NCI-H446 (cell line): ENCODE data around the gene SLC7A6.

Experiments used
- DNase-seq, 2 experiments: peaks; one replicate each; lab custom pipeline; 2025; lab: John Stamatoyannopoulos, UW

The SLC7A6 gene

DNA sequence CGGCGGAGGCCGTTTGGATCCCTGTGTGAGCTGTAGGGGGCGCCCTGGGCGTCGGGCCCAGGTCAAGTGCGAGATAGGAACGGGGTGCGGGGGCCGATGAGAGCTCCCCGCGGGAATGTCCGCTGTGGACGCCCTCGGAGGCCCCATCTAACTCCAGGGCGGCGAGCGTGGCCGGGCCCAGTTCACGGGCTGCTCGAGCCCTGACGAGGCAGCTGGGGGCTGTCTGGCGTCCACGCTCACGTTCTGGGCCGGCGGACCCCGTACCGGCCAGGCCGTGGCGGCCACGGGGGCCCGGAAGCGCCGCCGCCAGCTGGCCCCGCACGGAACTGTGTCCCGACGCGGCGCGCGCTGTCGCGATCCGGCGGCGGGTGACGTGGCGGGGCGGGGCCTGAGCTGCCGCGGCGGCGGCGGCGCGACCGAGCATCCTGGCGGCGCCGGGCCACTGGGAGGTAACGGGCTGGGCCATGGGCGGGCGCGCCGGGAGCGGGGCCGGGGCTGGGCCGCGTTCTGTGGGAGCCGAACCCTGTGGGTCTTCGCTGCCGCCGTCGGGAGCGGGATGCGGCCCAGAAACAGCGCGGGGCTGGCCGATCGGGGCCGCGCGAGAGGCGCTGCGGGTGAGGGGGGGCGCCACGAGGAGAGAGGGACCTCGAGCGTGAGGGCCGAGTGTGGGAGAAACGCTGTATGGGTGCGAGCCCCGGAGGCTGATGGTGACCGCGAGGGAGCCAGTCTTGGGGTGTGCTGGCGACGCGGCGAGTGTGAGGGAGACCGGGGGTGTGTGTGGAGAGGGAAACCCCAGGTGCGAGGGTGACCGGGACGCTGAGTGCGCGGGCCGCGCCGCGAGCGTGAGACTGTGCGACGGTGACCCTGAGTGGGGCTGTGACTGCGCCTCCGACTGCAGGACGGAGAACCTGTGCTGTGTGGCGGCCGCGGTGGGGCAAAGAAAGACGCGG, at the start of gene SLC7A6:
Gene SLC7A6, plus strand, starts transcription at position 399 of the 950 bp plus-strand sequence. CDS start 10,201 bp downstream, outside the sequence.
- DNase-seq, result peak in 1 of 2 experiments; percentile 39

DNA sequence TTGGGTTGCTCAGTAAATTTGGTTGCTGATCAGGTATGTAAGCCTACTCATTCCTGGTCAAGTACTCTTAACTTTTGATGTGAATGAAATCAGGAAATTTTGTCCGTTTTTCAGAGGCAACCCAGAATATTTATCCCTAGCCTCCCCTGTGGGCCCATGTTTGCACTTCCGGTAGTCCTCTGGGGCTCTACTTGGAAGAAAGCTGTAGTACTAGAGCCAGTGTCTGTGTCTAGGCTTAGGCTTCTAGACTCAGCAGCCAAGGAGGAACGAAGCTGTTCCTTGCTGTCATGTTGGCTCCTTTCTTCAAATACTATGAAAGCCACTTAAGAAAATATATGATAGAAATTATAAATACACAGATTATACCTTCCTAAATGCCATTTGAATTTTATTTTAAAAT, 49.6 kb upstream of the SLC7A6 start:
- no peak for DNase-seq

DNA sequence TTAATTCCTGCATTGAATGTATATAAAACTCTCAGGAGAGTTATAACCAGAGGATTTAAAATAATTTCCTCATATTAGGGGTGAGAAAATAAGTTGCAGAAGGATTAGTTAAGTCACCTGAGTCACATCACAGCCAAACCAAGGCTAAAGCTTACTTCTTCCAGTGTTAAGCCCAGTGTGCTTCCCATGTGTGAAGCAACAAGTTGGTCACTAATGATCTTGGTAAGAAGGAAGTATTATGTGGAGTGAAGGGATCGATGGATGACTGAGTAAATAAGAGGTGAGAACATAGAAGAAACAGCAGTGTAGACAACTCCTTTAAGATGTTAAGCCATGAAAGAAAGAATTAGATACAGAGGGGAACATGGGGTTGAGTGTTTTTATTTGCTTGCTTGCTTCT, 49.0 kb upstream of the SLC7A6 start:
- DNase-seq, result no peak

DNA sequence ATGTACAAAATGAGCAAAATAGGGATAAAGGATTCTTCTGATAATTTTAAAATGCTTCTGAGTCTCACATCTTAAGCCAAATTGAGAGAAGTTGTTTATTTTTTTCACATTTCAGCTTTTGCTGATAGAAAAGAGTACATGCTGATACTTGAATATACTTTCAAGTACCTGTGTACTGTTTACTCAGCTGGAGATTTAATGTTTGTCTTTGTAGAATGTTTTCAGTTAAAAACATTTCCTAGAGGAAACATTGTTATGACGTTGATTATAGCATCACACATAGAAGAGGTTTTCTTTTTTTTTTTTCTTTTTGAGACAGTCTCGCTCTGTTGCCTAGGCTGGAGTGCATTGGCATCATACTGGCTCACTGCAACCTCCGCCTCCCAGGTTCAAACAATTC, 48.1 kb upstream of the SLC7A6 start:
- no peak for DNase-seq

DNA sequence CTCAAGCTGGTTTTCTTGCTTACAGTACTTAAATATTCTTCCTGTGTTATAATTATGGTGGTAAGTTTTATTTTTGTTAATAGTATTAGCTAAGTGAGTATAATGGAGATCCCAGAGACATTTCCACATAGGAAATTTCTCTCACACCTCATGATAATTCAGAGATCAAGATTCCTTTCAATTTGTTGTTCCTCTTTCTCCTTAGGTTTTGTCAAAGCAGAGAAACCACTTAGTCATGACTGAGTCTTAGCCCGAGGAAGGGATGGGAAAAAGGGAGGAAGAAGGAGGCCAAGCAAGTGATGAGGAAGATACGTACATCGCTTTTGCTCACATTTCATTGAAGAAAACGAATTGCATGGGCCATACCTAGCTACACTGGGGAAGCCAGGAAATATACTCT, 46.8 kb upstream of the SLC7A6 start:
- DNase-seq, result no peak

DNA sequence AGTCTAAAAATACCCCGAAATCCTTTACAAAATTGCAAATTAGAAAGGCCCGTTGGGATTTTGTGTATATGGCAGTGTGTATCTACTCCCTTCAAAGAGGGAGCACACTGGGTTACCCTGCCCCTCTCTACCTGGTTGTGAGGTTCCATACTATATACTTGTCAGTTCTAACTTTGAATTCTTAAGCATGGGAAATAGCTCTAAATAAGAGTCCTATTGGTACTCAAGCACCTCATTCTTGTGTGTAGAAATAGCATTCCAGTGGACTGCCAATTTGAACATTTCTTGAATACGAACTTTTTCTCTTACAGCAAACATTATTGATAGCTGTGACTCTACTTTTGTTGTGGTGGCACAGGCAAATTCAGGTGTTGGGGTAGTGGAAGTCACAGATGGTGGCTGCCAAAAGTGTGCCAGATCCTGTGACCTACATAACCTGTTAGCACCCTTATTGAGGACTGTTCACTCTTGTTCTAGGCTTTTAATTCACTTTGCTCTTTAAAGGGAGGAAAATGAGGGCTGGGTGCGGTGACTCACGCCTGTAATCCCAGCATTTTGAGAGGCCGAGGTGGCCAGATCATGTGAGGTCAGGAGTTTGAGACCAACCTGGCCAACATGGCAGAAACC, 44.5 kb upstream of the SLC7A6 start:
- DNase-seq, result no peak

DNA sequence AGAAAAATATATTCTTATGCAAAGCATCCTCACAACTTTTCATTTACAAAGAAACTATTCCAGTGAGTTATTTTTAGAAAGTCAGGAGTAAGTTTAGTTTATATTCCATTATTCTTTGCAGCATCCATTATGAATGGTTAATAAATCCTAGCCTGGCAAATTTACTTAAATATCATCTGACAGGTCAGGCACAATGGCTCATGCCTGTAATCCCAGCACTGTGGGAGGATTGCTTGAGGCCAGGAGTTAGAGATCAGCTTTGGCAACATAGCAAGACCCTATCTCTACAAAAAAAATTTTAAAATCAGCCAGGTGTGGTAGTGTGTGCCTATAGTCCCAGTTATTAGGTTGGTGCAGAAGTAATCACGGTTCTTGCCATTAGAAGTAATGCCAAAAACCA, 41.3 kb upstream of the SLC7A6 start:
- DNase-seq, result no peak

DNA sequence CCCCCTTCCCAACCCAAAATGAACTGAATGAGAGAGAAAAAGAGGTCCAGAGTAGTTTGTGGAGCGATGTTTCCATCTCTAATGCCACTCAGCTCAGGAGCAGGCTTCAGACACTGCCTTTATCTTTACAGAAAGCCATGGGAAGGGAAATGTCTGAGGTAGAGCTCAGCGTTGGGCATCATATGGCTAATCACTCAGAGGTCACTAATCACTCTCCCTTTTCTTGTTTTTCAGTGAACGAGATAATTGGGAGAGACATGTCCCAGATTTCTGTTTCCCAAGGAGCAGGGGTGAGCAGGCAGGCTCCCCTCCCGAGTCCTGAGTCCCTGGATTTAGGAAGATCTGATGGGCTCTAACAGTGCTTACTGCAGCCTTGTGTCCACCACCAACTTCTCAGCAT, 38.2 kb upstream of the SLC7A6 start:
- no peak for DNase-seq

DNA sequence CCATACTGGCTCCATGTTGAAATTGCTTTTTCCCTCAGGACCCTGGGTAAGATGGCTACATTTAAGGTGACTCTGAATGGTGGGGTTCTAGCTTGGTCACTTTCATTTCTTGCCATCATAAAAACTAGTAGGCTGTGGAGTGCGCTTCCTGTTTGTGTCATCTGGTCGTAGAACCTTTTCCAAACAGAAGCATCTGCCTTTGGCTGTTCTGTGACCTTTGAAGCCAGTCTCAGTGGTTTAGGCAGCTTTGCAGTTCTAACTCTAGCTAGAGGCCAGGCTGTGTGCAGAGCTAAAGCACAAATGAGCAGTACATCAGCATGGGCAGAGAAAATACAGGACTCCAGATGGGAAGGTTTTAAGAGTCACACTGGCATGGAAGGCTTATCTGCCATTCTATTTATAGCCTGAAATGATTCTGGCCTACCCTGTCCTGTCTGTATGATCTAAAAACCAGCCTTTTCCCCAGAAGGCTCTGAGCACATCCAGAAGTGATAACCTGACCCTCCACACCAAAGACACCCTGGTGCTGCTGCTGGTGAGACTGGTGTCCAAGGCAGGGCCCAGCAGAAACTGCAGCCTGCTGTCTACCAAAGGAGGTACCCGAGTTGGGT, 37.0 kb upstream of the SLC7A6 start:
- no peak for DNase-seq

DNA sequence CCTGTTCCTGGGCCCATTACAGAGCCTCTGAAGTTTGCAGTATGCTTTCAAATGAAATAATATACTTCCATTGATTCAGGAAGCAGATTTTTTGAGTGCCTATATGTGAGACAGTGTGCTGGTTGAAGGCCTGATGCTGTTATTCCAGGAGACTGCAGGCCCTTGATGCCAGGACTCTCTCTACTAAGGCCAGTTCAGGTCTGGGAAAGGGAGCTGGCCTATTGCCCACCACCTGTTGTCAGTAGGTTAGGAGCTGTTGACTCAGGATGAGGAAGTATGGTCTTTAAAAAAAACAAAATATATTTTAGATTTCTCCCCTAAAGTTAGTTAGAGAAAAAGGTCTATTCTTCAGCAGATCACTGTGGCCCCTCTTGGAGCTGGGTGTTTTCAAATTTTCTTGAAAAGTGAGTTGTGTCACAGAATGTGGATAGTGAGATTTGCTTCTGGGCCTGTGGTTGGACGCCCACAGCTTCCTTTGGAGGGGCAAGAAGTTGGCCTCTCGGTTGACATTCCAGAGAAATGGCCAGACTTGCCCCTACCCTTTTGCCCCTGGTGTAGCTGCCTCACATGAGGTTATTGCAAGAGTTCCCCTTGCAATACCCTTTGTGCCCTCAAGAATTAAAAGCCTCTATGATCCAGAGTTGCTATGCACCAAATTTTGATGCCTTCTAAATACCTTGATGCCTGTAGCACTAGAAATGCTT, 36.3 kb upstream of the SLC7A6 start:
- no peak for DNase-seq

DNA sequence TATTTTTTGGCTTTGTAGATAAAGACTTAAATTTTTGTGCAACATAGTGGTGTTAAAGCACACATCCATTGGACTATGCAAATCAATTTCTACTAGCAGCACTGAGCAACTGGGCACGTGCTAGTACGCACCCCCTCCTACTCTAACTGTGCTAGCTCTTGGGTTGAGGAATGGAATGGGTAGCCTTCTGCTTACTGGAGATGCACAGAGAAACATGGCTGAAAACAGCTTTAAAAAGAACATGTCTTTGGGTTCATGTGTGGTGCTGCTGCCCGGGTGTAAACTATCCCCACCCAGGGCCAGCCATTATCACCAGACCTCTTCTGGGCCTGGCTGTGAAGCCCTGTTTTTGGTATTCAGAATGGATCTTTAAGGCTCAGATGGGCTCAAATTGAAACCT, 35.7 kb upstream of the SLC7A6 start:
- DNase-seq, result no peak

DNA sequence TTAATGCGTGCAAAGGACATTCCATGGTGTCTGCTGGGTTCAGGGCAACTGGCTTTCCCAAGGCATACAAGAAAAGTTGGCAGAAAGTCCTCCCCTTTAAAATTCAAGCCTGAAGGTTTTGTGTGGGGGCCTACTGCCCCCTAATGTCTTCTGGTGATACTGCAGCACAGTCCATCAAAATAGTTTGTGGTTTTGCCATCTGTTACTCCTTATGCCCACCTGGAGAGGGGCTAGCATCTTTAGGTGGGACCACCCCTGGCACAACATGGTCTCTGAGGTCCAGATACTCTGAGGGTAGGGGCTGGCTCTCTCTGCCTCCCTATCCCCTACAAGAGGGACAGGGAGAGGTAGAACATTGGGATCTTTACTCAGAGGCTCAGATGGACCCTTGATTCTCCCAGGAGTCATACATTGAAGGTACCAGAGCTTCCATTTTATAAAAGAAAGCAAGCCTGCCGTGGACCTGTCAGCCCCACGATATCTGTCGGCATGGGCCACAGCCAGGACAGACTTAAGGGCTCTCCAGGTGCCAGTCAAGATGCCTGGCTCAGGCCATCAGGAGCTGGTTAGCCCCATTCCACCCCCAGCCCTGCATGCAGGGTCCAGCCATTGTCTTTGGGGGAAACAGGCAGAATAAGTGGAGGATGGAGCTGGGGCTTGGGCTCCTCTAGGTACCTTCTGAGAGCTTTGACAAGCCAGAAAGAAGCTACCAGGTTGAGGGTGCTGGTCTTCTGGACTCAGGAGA, 34.7 kb upstream of the SLC7A6 start:
- peak in 1 of 2 experiments; percentile 45 for DNase-seq

DNA sequence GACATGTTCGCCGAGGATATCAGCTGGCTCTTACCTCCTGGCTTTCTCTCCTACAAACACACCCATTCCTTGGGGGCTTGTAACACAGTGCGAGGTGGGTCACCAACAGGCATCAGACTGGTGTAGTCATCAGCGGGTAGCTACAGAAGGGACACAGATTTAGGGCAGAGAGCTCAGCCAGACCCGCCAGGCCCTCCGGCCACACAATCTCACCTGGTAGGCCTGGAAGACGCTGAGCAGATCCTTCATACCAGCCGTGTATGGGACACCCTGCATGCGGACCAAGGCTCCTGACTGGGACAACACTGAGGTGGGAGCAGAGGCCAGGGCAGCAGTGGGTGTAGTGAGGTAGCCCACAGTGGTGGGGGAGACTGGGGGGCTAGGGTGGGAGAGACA, 34.2 kb upstream of the SLC7A6 start:
- DNase-seq, result no peak

DNA sequence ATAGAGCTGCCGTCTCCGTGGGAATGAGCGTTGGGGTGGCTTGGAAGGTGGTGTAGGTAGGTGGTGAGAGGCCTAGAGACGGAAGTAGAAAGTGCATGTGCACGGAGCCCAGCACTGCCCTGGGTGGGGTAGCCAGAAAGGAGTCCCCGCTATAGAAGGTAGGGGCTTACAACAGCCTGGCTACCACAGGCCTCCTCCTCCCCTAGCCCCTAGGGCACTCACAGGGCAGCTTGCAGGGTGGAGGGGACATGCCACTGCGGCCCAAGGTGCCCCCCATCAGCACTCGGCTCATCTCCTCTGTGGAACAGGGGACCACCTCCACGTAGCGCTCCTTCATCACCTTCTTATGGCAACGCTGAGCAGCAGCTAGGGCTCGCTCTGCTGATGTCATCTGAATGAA, 33.4 kb upstream of the SLC7A6 start:
- DNase-seq, result no peak

DNA sequence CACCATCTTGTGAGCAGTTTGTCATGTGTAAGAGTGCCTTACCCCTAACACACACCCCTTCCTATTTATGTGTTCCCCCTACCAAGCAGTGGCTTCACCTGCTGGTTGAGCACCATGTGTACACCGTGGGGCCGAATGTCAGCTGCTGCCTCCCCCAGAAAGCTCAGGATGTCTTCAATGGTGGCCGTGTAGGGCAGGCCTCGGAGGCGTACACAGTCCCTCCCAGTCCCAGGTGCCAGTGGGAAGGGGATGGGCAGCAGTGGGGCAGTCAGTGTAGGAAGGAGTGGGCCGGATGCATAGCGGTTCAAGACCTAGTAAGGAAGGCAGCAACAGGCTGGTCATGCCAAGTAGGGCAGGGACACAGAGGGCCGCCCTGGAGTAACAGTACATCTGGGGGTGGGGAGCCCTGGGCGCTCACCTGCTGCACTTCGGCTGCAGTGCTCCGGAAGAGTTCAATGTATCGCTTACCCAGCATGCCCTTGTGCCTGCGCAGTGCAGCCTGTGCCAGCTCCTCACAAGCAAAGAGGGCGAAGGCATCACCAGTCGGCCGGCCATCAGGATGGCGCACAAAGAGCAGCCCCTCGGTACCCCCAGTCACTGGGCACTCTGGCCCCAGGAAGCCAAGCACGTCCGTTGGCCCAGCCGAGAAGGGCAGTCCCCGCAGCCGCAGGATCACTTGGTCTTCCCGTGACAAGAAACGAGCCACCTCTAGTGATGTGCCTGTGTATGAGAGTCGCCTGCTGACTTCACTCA, 32.8 kb upstream of the SLC7A6 start:
- DNase-seq, result no peak

DNA sequence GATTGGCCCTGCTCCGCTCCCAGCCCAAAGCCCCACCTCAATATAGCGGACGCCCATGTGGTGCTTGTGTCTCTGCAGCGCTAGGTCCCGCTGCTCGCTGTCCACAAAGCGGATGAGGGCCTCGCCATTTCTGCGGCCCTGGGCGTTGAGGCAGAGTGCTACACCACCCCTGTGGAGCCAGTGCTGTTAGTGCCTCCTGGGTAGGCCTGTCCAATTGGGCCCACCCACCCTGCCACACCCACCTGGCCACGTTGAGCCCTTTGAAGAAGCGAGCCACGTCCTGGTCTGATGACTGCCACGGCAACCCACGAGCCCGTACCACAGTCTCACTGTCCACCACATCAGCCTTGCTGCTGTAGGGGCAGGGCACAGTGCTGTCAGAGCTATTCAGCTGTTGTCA, 32.0 kb upstream of the SLC7A6 start:
- no peak for DNase-seq

DNA sequence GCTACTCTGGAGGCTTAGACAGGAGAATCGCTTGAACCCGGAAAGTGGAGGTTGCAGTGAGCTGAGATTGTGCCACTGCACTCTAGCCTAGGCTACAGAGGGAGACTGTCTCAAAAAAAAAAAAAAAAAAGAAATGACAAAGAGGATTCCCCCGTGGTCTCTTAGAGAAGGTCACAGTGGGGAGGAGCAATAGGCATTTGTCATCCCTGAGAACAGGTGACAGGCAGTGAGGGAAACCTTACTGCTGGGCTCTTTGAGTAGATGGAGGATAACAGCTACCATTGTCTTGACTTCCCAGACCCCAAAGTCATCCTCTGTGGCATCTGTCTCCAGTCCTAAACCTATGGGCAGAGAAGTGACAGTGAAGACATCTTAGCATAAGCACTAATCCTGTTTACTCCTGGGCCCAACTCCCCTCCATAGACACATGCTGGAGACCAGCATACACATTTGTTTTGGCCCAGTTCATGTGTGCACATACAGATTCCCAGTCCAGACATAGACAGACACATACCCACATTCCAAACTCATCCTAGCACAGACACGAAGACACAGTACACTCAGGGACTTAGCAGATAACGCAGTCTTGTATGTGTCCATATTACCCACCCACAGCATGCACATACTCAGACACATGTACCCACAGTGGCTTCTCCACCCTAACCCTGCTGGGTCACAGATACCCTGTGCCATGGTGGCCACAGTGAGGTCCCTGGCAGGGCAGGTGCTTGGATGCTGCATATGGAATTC, 31.1 kb upstream of the SLC7A6 start:
- no peak for DNase-seq

DNA sequence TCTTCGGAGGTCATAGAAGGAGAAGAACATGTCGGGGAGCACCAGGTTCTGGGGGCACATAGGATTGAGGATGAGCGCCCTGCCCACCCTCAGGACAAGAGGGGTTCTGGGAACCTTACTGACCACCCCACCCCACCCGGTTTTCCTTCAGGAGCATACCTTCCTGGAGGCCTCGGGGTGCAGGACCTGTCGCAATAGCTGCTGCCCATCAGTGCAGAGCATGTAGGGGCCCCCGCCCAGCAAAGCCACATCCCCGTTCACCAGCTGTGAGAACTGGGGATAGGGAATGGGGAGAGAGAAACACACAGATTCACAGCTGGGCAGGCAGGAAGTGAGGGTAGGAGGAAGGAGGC, 30.5 kb upstream of the SLC7A6 start:
- DNase-seq, result no peak

DNA sequence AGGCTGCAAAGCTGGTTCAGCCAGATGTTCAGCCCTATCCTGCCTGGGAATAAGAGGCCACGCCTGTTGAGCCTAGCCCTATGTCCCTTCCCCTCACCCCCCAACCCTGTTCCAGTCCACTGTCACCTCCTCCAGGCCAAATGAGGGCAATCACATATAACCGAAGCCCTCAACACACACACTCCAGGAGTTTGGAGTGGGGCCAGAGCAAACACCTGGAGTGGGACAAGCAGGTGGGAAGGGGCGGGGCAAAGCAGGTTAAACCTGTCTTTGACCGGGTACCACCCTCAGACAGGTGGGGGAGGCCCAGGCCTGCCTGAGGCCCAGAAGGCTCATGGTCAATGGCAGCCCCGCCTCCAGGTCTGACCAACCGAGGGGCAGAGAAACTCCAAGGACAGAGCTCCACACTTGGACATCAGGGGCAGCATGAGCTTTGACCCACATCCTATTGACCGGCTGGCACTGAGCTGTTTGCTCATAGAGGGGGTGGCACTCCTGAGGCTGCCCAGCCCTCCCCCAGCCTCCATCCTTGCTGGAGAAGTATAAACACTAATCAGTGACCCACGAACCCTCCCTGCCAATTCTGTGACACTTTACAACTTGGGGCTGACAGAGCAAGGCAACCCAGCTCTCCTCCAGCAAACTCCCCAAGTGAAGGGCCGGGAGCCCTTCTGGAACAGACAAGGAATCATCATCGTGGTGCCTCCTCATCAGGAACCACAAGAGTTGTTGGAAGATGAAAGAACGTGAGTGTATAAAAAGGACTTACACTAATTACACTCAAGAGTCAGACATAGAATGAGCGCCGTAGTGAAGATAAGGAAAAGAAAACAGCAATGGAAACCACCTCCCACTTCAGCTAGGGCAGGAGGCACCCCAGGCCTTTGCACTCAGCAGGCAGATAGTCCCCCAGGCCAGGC, 29.9 kb upstream of the SLC7A6 start:
- no peak for DNase-seq
